ENCODE data around the gene SFT2D3. TPM values are rescaled to one million over a fixed set of nuclear protein-coding genes. Genes with fewer than 3 reads are reported as not detected.
"Not testable (repeated sequence)": the region's sequence is repeated elsewhere in the genome, so short reads cannot be mapped to it uniquely, and the experiment has no call there.

The SFT2D3 gene
- polyA plus RNA-seq, 4 donors: not detected

GRCh38 chr2:127737892-127738291, 36.6 kb downstream of the SFT2D3 start:
- no peak for DNase-seq (ENCODE audit: low read depth in 4 of 4, low spot score in 3 of 4)

DNA sequence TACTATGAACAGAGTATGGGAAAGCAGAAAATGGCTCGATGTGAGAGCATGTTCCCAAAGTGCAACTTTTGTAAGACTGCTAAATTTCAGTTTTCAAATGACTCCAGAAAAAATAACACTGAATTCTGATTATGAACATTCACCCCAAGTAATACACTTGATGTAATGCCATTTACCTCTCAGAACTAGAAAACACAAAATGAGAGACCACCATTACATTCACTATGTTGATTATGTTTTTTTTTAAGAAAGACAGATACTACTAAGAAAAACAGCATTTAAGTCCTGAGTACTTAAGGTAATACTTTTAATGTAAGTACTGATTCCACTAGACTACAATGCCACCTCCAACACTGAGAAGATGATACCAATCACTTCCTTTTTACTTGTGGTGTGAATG, 38.5 kb downstream of the SFT2D3 start:
- DNase-seq (ENCODE audit: low read depth in 4 of 4, low spot score in 3 of 4): no peak

DNA sequence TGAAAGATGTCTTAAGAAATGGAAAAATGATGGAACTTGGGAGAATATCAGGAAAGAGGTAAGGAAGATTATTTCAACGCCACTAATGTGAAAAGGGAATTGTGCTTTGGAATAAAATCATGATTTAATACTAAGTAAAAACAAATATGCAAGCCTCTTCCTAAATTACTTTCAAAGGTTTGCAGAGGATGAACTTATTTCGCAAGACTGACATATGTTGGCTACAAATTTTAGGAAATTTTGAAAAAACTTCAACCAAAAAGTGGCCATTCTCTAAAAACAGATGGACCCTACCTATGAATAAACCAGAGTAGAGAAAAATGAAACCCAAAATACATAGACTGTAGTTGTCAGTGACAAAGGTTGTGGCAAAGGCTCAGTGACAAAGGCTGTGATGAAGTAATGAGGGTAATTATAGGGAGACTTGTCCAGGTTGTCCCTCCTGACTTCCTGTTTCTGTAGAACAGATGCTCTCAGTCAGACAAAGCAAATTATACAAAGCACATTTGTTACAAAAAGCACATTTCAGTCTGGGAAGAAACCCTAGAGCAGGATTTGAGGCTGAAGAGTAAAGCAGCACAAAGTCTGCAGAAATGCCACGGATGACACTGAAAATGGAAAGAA, 39.5 kb downstream of the SFT2D3 start:
- DNase-seq (ENCODE audit: low read depth in 4 of 4, low spot score in 3 of 4): no peak

DNA sequence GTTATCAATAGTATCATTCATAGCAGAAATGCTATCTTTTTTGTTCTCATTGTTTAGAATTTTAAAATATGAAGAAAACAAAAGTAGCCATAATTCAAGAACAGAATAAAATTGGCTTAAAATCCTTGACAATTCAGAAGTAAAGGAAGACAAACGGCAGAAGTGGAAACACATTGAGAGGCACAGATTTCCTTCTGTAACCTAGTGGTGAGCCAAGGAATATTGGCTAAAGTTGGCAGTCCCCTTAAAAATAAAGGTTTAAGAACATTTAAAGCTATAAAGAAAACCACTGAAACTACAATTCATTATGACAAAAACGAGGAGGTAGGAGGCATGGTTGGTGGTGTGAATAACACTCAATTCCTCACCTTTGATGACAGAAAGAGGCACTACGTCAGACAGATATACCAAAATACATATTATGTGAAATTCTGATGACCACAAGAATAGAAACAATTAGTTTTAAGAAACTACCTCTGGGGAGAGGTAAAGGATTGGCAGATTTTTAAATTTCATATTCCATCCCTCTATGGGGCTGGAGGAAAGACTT, 42.3 kb downstream of the SFT2D3 start:
- DNase-seq (ENCODE audit: low read depth in 4 of 4, low spot score in 3 of 4): no peak

DNA sequence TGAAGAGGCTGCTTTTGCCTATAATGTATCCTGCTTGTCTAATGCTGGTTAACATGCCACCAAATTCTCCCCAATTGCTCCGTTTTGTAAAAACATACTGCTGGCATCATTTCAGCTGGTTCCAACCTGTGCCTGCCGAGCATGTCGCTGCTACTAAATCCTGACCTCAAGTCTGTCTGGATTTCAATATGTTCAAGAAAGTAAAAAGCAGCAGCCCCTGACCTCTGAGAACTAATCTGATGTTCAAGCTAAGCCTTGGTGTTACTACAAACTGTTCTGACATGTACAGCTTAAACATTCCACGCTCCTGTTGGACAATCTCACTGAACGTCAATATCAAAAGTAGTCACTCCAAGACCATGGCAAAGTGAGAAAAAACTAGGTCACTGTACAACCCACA, 46.3 kb downstream of the SFT2D3 start:
- DNase-seq (ENCODE audit: low read depth in 4 of 4, low spot score in 3 of 4): no peak

GRCh38 chr2:127749537-127749936, 48.2 kb downstream of the SFT2D3 start:
- DNase-seq (ENCODE audit: low read depth in 4 of 4, low spot score in 3 of 4): not testable (repeated sequence)

DNA sequence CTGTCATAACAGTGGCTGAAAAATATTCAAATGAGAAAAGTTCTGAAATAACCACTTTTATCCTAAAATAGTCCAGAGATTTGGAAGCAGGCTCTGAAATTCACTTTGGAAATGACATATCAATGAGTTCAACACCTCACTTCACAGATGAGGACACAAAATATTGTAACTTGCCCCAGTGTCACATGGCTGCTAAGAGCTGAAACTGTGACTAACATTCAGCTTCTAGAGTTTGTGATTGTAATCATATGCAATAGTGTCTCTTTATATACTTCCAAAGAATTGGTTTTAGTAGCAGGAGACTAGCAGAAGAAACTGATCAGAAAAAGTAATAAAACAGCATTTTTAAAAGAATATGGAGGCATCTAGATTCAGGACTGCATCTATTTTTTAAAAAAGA, 52.1 kb downstream of the SFT2D3 start:
- DNase-seq (ENCODE audit: low read depth in 4 of 4, low spot score in 3 of 4): no peak

GRCh38 chr2:127754186-127754585, 52.9 kb downstream of the SFT2D3 start:
- DNase-seq (ENCODE audit: low read depth in 4 of 4, low spot score in 3 of 4): no peak

Other genes starting within 250 kb of the SFT2D3 start
- gene IWS1, start 175.0 kb upstream of the SFT2D3 start, polyA plus RNA-seq (ENCODE audit: insufficient read length in 4 of 4): 10 to 100 TPM; 47.3 to 78.0 (median 71.1) TPM
- gene MYO7B, start 165.8 kb upstream of the SFT2D3 start, polyA plus RNA-seq (ENCODE audit: insufficient read length in 4 of 4): 10 to 100 TPM in 3 of 4 donors, under 1 TPM in 1; 0.59 to 24.5 (median 16.8) TPM
- 1 to 10 TPM in 3 of 4 donors, under 1 TPM in 1; 0.33 to 2.8 (median 1.1) TPM for gene GPR17, start 55.3 kb upstream of the SFT2D3 start, polyA plus RNA-seq (ENCODE audit: insufficient read length in 4 of 4)
- 10 to 100 TPM in 3 of 4 donors, 1 to 10 TPM in 1; 9.4 to 21.8 (median 16.2) TPM for gene LIMS2, start 26.0 kb upstream of the SFT2D3 start, polyA plus RNA-seq (ENCODE audit: insufficient read length in 4 of 4)
- gene WDR33, start 109.7 kb downstream of the SFT2D3 start, polyA plus RNA-seq (ENCODE audit: insufficient read length in 4 of 4): 10 to 100 TPM; 50.0 to 70.9 (median 58.5) TPM
- 10 to 100 TPM; 31.5 to 41.6 (median 38.1) TPM for gene POLR2D, start 156.7 kb downstream of the SFT2D3 start, polyA plus RNA-seq (ENCODE audit: insufficient read length in 4 of 4)
- 10 to 100 TPM; 25.9 to 29.8 (median 26.9) TPM for gene AMMECR1L, start 184.5 kb downstream of the SFT2D3 start, polyA plus RNA-seq (ENCODE audit: insufficient read length in 4 of 4)

All from left renal pelvis (tissue), 4 donors.